Ascending aorta (tissue), 2 donors: ENCODE results near the gene SRC. TPM values are rescaled to one million over a fixed set of nuclear protein-coding genes. Genes with fewer than 3 reads are reported as not detected.

Source experiments
- DNase-seq, 2 donors: peaks; one replicate each; pipeline ENCODE4 v3.0.0-alpha.2; 2019; ENCODE audit warnings: low spot score in 2 of 2
- H3K27ac ChIP-seq, 2 donors: fragments of 200-600 bp; sonication (generic); one replicate each; pipeline ENCODE4 v1.5.1; 2016 to 2017; ENCODE audit warnings: mild to moderate bottlenecking in 1 of 2
- H3K27me3 ChIP-seq: fragments of 200-600 bp; sonication (generic); one replicate; pipeline ENCODE4 v1.5.1; 2017
- H3K36me3 ChIP-seq, 2 donors: fragments of 200-600 bp; sonication (generic); one replicate each; pipeline ENCODE4 v1.5.1; 2016
- H3K4me1 ChIP-seq, 2 donors: fragments of 200-600 bp; sonication (generic); one replicate each; pipeline ENCODE4 v1.5.1; 2016 to 2017; ENCODE audit warnings: mild to moderate bottlenecking in 1 of 2
- H3K4me3 ChIP-seq, 2 donors: fragments of 200-600 bp; sonication (generic); one replicate each; pipeline ENCODE4 v1.5.1; 2016 to 2017; ENCODE audit warnings: mild to moderate bottlenecking in 1 of 2
- H3K9me3 ChIP-seq, 2 donors: fragments of 200-600 bp; sonication (generic); one replicate each; pipeline ENCODE4 v1.5.1; 2016
- intact Hi-C: fragments of 100-400 bp; cut with DNase I; formaldehyde crosslinking; loops from one replicate; pipeline ENCODE4 v1.15.1; 2023
- total RNA-seq: library from RNA; depleted of rRNA; stranded (reverse); fragments of >200 nt; gene quantifications from one replicate; pipeline ENCODE4 v1.1.0, GENCODE V29; 2016
- TF ChIP-seq, protein P1 (sequence below), 3 experiments: fragments of 200-600 bp in 2 of 3; fragments of 450-650 bp in 1 of 3; sonication (generic) in 2 of 3; IDR thresholded peaks; one replicate each; pipeline ENCODE4 v1.5.1; 2016 to 2019; ENCODE audit warnings: antibody characterized with exemption in 3 of 3, mild to moderate bottlenecking in 1 of 3, moderate library complexity in 1 of 3

SRC gene
- total RNA-seq, 1 donor from 2014 or later: 67.4 TPM

DNA sequence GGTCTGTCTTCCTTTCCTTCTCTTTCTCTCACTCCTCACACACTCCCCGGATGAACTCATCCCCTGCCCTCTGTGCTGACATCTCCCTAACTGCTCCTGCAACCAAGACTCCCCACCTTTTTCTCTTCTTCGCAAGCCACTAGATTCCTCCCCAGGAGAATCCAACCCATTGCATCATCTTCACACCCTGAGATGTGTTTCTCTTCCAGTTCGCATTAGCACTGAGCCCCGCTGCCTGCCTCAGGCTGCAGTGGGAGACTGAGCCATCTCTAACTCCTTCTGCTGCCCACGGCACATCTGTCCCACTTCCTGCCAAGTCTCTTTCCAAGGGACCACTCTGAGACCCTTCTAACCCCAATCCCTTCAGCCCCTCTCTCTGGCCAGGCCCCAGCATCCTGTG is 107.9 kb downstream of the SRC start:
- TF ChIP-seq, protein P1, sequence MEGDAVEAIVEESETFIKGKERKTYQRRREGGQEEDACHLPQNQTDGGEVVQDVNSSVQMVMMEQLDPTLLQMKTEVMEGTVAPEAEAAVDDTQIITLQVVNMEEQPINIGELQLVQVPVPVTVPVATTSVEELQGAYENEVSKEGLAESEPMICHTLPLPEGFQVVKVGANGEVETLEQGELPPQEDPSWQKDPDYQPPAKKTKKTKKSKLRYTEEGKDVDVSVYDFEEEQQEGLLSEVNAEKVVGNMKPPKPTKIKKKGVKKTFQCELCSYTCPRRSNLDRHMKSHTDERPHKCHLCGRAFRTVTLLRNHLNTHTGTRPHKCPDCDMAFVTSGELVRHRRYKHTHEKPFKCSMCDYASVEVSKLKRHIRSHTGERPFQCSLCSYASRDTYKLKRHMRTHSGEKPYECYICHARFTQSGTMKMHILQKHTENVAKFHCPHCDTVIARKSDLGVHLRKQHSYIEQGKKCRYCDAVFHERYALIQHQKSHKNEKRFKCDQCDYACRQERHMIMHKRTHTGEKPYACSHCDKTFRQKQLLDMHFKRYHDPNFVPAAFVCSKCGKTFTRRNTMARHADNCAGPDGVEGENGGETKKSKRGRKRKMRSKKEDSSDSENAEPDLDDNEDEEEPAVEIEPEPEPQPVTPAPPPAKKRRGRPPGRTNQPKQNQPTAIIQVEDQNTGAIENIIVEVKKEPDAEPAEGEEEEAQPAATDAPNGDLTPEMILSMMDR (IDR thresholded peaks at IDR 0.05): no peak
- no peaks in the 10 kb centered on the region for H3K36me3 ChIP-seq
- H3K9me3 ChIP-seq: peaks cover 6 to 31% of the 10 kb centered on the region in 2 donors
- no peak overlapping the region for H3K4me3 ChIP-seq
- H3K4me1 ChIP-seq: no peaks in the 10 kb centered on the region
- intact Hi-C loops: no loop called here
- DNase-seq: no peak
- H3K27ac ChIP-seq: no peak overlapping the region
- no peaks in the 10 kb centered on the region for H3K27me3 ChIP-seq

DNA sequence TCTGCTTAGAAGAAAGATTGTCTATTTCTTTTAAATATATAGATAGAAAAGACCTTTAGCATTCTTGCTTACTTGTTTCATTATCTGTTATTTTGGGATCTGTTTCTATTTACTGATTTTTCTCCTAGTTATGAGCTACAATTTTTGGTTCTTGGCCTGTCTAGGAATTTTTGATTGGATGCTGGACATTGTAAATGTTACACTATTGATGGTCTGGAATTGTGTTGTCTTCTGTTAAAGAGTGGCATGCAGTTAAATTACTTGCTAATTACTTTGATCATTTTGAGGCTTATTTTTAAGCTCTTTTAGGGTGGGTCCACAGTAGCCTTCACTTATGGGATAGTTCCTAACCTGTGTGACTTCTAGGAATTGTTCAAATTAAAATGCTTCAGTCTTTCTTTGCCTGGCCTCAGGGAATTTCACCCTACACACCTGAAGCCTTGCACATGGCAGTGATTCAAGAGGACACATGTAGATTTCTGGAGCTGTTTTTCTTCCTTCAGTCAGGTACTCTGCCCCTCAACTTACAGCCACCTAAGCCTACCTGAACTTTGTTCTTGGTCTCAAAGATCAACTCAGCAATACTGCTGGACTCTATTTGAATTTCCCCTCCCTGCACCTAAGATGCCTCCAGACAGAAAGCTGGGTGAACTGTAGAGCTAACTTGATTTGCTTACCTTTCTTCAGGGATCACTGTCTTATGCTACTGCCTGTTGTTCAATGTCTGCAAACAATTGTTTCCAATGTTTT is 108.9 kb downstream of the SRC start:
- intact Hi-C loops: no loop called here
- no peaks in the 10 kb centered on the region for H3K4me1 ChIP-seq
- peaks cover 12 to 32% of the 10 kb centered on the region in 2 donors for H3K9me3 ChIP-seq
- no peak for DNase-seq
- H3K27me3 ChIP-seq: no peaks in the 10 kb centered on the region
- H3K4me3 ChIP-seq: no peak overlapping the region
- no peak overlapping the region for H3K27ac ChIP-seq
- TF ChIP-seq, protein P1 (IDR thresholded peaks at IDR 0.05): no peak
- no peaks in the 10 kb centered on the region for H3K36me3 ChIP-seq

Other genes with a start within 250 kb of the SRC start
- gene RPN2, start 166.8 kb upstream of the SRC start, total RNA-seq: 114 TPM
- gene MROH8, start 166.6 kb upstream of the SRC start, total RNA-seq: not detected
- gene GHRH, start 84.3 kb upstream of the SRC start, total RNA-seq: not detected
- gene MANBAL, start 56.5 kb upstream of the SRC start, total RNA-seq: 70.2 TPM
- not detected for gene NNAT, start 175.1 kb downstream of the SRC start, total RNA-seq
- 43.9 TPM for gene BLCAP, start 181.7 kb downstream of the SRC start, total RNA-seq